Stimulated activated CD4-positive, alpha-beta T cell treated with anti-CD3 and anti-CD28 coated beads, Interleukin-4, amount 100 ng/mL, for 48 hours (primary cell): Measurements from ENCODE around the gene ACVR1C.
A peak's percentile ranks its signal among the peaks of the same experiment; 100 is the strongest.

ENCODE experiments used
- DNase-seq, 2 donors: peaks; one replicate each; pipeline ENCODE4 v3.0.0-alpha.2; 2020; ENCODE audit warnings: low read depth in 2 of 2

The ACVR1C gene

DNA sequence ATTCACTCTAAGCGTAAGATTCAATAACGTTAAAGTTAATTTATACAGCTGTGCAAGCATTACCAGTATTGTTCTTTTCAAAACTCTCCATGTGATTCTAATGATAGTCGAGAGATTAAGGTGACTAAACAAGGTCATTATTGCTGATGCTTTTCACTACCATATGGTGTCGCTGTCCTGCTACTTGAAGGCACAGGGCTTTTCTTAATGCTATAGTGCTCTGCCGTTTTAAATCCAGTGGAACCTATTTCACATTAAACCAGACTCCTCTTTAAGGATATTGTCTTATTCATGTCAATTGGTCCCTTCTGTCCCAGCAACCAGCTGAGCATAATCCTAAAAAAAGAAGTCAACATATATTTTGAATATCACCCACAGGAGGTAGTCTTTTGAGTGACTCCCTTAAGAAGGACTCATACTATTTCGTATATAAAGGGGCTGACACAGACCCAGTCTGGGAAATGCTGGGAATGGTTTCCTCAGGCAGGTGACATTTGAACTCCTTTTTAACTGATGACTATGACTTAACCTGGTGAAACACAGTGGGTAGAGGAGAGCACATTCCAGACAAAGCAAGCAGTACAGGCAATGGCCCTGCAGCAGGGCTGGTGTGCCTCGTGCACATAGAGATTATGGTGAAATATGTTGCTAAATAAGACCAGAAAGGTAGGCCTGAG lies 130.9 kb downstream of the ACVR1C start:
- DNase-seq = no peak

DNA sequence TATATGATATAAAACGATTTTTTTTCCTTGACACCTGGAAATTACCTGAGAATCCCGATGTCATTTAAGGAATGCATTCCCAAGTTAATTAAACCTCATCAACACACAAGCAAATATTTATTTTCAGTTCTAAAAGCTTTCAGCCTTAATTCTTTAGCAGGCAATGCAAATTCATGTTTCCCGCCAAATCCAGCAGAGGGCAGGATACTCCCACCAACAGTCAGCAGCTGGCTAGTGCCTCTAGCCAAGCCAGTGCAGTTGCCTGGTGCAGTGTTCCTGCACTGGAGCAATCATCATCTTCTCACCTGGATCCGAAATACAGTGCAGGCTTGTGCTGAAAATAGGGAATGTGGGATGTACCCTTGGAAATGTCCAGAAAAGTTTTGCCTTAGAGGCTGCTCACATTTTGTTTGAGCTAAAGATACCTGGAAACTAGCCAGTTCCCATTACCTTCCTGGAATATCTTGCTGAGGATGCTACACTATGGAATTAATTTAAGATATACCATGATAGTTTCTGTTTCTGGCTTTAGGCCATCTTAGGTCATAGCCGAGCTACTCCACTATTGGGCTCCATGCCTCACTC lies 136.4 kb downstream of the ACVR1C start:
- DNase-seq = peak; percentile 51 to 58

DNA sequence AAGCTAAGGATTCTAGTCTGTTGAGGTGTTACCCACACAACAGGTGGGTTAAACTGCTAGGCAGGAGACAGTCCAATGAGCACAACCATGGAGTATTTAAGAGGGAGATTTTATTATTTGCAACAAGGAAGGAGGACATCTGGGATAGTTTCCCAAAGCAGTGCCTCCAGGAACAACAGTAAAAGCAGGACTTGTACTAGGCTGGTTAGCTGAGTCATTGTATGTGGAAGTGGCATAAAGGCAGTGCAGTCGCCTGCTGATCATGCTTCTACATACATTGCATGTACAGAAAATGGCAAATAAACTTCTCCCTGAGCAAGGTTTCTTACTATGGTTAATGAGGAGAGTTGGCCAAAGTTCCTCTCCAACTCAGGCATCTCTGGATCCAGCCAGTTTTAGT lies 138.7 kb downstream of the ACVR1C start:
- DNase-seq = no peak

DNA sequence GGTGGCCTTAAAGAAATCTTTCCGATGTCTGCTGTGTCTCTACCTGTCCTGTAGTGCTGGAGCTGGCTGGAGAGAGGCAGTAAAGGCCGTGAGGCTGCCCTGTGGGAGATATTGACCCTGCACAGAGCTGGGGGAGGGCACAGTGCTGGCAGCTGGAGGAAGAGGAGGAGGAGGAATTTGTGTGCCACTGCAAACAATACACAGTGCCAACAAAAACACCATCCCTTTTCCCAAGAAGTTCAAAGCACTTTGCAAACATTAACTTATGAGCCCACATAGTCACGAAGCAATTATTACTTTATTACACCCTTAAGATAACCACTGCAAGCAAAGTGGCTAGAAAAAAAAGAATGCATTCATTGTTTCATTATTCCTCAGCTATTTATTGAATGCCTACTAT lies 139.8 kb downstream of the ACVR1C start:
- no peak for DNase-seq

DNA sequence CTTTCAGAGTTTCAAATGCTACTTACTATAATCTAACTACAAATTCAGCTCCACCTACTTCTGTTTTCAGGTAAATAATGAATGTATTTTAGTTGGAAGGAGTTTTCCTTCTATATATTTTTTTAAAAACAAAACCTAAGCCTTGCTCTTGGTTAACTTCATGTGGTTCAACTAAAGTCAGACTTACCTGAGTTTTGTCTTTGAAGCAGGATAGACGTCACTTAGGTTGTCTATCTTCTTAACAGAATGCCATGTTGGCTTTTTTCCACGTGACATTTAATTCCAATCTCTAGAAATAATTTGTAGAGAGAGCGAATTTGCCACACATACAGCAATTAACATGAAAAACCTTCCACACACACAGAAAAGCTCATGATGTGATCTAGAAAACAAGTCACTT lies 140.9 kb downstream of the ACVR1C start:
- DNase-seq = no peak

DNA sequence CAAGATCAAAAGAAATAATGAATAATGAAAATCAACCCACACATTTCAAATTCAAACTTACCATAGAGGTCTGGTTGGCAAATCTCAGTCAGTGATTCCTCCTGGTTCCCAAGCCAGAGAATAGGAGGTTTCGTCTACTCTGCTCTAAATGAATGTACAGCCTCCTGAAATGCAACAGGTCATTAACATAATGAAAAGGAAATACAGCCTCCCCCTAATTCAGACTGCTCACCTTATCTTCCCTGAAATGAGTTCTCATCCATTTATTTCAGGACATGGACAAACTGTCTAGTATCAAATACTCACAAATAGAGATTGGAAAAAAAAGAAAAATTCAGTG lies 141.4 kb downstream of the ACVR1C start:
- DNase-seq = no peak

DNA sequence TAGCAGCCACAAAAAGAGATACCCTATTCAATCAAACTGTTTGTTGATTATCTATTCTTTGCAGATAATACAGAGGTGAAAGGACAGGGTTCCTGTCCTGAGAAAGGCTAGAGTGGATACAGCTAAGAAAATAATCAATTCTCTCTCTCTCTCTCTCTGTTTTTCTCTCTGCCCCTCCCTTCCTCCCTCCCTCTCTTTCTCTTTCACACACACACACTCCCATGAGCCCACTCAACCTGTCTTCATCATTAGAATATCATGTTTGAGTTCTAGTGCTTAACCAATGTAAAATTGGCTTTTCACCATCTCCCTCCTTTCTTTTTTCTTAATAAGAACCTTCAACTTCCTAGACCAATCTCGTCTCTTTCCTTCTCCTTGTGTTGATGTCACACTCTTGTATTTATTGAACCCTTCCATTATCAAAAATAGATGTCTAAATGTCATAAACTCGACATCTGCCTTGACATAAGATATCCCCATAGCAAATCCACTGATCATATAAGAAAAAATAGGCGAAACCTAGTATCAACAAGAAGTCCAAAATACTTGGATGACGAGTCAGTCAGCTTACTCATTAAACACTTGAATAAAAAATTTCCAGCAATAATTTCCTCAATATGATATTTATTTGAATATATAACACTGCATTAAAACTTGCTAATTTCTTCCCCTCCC lies 141.9 kb downstream of the ACVR1C start:
- DNase-seq = no peak

DNA sequence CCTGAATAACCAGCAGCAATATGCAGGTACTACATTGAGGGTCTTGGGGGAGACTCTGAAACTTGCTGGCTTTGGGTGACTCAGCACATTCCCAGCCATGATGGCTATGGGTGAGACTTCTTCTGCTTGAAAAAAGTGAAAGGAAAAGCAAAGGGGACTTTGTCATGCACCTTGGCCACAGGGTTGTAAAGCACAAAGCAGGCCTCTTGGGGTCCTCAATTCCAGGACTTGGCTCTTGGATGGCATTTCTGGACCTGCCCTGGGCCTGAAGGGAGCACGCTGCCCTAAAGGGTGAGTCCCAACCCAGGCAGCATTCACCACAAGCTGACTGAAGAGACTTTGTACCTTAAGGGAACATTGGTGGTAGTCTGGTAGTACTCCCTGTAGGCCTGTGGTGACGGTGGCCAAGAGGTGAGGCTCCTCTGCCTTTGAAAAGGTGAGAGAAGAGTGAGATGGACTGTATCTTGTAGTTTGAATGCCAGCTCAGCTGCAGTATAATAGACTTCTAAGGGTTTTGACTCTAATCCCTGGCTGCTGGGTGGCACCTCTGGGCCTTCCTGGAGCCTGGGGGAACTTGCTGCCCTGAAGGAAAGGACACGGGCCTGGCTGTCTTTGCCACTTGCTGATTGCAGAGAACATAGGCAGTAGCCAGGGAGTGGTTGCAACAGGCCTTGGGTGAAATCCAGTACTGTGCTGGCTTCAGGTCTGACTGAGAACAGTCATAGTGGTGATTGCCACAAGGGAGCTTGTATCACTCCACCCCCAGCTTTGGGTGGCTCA lies 148.3 kb downstream of the ACVR1C start:
- peak; percentile 39 to 56 for DNase-seq

DNA sequence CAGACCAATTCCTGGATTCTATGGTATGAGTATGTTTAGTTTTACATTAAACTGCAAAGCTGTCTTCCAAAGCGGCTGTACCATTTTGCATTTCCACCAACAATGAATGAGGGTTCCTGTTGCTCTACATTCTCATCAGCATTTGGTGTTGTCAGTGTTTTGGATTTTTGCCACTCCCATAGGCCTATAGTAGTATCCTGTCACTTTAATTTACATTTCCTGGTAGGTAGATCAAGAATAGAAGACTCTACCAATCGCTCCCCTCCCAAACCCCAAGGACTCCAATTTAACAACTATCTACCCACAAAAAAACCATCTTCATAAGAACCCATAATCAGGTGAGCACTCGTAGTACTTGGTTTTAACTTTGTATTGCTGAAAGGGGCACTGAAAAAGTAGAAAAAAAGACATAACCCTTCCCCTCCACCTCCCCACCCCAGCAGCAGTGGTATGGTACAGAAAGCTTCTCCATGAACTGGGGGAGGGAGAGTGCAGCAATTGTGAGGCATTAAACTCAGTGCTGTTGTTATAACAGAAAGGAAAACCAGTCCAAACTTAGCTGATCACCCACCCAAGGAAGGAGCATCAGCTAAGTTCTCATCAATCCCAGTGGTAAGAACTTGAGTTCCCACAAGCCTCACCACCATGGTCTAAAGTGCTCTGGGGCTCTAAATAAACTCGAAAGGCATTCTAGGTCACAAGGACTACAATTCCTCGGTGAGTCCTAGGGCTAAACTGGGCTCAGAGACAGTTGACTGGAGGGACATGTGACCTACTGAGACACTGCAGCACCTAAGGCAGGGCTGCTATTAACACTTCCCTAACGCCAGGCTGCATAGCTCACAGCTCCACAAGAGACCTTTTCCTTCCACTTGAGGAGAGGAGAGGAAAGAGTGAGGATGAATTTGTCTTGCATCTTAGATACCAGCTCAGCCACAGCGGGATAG lies 149.3 kb downstream of the ACVR1C start:
- DNase-seq = no peak

DNA sequence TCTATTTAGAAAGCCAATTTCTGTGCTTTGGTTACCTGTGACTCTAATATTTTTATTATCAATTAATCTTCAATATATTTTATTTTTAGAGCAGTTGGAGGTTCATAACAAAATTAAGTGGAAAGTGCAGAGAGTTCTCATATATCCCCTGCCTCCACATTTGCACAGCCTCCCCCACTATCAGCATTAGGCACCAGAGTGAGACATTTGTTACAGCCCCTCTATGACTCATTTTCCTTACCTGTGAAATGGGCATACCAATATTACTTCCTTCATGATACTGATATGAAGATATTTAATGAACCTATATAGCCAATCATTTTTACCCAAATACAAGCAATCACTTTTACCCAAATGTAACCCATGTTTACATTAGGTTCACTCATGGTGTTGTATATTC lies 150.7 kb downstream of the ACVR1C start:
- no peak for DNase-seq

DNA sequence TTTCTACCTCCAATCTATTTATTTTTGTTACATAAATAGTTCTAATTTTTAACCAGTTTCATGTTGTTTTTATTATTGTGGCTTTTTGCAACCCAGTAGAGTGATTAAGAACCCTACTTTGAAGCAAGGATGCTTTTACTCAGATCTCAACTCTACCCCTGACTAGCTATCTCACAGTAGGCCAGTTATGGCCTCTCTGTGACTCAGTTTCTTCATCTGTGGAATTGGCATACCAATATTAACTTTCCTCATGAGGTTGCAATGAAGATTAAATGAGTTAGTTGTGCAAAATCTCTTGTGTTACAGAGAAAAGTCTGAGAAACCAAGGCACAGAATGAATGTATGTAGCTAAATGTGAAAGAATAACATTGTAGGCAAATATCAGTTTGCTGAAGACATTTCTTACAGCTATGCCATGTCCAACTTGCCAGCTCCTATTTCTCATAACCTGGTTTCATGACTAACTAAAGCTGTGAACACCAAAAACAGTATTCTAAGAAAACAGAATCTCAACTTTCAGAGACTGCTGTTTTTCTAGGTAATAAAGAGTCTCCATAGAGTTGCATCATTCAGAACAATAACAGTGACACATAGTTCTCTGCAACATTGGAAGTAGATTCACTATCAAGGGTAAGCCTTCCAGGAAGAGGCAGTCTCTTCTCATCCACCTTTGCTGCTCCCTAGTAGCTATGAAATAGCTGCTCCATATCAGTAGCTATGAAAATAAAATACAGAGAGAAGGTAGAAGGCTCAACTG lies 151.5 kb downstream of the ACVR1C start:
- no peak for DNase-seq
